Transverse colon (tissue), 1 donor: Measurements from ENCODE around the gene TMEM74B.

Source experiments
- EP300 ChIP-seq: sonication (generic); formaldehyde crosslinking; IDR thresholded peaks from one replicate; pipeline ENCODE4 v1.6.1; 2017; ENCODE audit warnings: antibody characterized with exemption, low read depth
- POLR2A ChIP-seq: fragments of 450-650 bp; IDR thresholded peaks from one replicate; pipeline ENCODE4 v1.6.1; 2016; ENCODE audit warnings: antibody characterized with exemption, mild to moderate bottlenecking, moderate library complexity

GRCh38 chr20:1150968-1151367 is 33.8 kb downstream of the TMEM74B start:
- no peak for TF ChIP-seq EP300
- no peak for TF ChIP-seq POLR2A
